ENCODE results near the gene HNRNPAB. TPM values are rescaled to one million over a fixed set of nuclear protein-coding genes. Genes with fewer than 3 reads are reported as not detected.

The HNRNPAB gene
- polyA plus RNA-seq, 1 donor, result 163 TPM

DNA sequence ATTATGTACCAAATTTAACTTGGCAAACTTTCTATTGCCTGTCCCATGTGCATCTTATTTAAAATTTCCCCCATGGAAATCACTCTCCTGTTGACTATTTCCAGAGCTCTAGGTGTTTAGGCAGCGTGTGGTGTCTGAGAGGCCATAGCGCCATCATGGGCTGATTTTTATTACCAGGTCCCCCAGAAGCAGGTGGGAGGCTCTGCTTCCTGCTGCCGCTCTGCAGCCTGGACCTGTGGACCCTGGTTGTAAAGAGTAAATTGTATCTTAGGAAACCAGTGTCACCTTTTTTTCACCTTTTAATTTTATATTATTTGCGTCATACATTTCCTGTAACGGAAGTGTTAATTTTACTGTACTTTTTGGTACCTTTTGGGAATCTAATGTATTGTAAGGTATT, 6.4 kb downstream of the HNRNPAB start:
- no peak for DNase-seq

DNA sequence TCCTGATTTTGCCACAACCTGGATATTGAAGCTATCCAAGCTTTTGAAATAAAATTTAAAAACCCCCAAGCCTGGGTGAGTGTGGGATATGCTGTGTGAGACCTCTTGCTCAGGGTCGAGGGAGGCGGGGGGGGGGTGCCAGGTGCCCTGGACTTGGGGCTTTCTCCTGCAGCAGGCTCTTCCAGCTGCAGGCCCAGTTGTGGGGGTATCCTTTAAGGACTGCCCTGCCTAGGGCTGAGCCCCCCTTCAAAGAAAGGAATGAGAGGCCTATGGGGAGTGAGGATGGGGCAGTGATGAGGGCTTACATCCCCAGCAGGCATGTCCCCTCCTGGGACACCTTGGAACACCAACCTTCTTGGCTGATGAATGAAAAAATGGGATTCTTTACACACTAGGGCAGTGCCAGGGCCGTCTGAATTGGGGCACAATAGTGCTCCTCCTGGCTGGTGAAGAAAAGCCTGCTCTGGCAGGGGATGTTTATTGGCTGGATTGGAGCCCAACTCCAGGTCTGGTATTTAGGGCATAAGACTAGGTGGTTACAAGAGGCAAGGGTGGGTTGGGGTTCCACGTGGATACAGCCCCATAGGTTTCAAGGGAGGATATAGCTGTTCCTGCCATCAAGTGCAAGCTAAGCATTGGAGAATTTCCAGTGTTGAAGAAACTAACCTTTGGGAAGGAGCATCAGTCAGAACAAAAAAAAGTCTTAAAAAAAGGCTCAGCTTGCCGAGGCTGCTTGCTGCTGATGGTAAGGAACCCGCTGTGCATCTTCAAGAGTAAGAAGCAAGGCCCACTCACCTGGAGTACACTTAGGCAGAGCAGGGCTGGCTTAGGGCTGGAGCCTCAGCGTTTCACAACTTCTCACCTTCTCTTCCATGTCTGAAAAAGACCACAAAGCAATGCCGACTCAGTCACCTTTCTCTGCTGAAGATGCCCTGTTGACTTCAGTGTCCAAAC, 7.0 kb downstream of the HNRNPAB start:
- DNase-seq, result no peak

DNA sequence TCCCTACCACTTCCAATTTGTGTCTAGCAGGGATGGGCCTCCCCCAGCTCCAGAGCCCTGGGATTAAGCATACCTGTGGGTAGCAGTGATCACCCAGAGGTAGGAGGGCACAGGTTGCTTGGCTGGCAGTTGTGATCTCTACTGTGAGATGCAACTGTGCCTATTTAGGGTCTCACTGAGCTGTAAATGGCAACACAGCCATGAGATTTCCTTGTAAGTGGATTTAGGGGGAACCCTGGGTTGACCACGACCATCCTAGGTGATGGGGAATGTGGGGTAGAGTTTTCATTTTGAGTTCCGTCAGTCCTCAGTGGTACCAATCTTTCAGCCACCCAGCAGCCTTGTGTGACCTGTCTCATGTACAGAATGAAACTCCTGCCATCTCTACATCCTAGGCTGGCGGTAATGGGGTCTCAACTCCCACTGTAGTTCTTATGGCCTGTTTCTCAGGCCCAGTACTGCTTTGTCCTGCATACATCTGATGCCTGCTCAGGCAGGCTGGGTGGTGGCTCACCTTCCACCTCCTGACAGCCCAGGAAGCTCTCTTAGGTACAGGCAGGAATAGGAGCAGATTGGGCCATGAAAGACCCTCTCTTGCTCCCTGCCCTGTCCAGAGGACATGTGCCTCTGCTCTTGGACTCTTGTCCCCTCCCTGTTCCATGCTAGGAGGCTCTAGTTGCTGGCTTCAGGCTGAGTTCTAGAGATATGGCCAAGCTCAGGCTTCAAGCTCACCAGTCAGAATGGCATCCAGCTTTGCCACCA, 8.1 kb downstream of the HNRNPAB start:
- DNase-seq, result no peak

DNA sequence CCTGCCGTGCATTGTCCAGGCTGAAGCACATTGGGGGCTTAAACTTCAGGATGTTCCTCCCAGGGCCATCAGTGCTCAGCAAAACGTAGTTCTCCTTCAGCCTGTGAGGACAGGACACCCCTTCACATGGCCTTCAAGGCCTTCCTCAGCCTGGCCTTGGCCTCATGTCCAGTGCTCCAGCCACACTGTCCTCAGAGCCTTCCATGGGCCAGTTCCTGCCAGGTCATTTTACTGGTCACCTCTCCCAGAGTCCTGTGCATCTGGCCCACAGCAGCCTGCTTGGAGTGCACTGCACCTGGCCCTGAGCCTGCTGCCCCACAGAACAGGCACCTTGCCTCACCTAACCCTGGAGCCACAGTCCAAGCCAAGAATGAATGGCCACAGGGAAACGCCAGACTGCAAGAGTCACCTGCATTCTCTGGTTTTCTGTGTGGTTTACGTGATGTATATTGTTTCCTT, 8.7 kb downstream of the HNRNPAB start:
- no peak for DNase-seq

DNA sequence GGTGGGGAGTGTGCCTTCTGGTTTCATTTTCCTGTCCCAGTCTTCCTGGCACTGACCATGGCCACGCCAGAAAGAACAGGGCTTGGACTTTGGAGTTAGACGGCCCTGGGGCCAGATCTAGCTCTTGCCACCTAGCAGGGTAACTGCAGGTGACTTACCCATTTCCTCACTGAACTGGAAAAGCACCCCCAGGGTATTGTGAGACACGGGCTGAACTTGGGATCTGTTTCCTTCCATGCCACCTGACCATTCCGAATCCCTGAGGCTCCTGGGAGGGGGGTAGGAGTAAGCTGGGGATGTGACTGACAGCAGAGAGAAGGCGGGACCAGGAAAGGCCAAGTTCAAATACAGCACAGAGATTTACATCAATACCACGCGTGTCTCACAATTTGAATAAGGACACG, 9.4 kb downstream of the HNRNPAB start:
- DNase-seq, result no peak

DNA sequence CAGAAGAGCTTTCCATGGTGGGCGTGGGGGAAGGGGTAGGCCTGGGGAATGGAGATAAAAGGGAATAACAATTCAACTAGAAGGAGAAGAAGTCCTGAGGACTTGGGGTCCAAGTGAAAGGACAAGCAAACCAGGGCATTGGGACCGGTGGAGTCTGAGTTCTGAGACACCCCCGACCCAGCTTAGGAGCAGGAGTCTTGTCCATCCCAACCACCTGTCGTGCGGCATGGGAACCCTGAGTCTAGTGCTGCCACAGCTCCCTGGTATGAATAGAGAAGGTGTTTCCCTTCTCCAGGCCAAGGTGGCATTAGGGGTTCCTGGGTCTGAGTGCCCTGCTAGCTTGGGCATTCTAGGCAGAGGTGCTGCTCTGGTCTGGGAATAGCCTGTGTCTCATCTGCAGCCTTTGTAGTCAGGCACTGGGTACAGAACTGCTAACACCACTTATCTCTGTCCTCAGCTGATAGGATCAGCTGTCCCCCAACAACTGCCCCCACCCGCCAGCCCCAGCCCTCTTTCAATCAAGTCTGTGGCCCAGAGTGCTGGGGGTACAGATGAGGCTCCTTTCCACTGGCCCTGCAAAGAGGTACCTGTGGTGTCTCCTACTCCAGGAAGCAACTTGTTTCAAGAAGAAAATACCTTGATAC, 9.9 kb downstream of the HNRNPAB start:
- DNase-seq, result no peak

DNA sequence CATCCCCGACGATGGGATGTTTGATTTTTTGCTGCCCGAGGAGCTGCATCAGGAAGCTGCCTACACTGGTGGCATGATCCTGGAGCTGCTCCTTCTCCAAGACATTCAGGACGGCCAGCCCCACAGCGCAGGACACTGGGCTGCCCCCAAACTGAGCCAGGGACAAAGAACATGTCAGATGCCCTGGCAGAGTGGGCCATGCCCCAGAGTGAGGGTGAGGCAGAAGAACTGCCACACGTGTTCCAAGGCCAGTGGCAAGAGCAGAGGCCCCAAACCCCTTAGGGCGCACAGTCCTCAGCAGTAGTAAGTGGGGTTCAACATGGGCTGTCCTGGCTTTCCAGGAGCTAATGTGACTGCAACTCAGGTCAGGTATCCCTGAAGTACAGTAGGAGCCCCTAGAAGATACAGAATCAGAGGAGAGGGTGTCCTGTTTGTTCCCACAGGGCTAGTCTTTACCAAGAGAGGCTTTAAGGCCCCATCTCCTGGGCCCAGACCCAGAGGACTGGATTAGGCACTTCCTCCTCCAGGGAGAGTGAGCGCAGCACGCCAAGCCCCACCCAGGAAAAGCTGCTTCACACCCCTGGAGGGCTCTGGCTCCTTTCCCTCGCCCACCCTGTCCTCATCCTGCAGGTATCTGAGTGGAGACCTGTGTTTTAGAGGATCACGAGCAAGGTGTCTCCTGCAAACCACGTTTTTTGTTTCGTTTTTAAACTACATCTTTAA, 11.1 kb downstream of the HNRNPAB start:
- DNase-seq, result no peak

DNA sequence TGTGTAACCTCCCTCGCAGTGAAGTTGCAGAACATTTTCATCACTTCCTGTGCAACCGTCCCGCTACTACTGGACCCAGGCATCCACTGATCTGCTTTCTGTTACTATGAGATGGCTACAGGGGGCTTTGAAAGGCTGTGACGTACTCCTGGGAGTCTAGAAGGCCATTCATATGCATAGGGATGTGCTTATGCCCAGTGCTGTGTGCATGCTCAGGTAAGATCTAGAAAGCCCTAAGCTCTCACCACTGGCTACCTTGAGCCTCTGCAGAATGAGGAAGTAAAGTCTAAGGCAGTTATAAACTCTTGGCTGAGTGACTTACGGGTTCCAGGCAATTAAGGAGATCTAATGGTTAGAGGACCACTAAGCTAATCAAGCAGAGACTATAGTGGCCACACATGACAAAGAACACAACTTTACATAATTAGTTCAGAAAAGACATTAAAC, 11.8 kb downstream of the HNRNPAB start:
- DNase-seq, result no peak

DNA sequence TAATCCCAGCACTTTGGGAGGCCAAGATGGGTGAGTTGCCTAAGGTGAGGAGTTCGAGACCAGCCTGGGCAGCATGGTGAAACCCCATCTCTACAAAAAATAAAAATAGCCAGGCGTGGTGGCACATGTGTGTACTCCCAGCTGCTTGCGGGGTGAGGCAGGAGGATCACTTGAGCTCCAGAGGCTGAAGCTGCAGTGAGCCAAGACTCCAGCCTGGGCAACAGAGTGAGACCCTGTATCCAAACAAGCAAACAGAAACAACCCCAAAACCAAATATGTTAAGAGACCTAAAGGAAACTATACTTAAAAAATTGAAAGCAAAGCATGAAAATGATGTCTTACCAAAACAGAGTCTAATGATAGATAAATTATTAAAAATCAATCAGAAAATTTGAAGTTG, 12.4 kb downstream of the HNRNPAB start:
- DNase-seq, result no peak

DNA sequence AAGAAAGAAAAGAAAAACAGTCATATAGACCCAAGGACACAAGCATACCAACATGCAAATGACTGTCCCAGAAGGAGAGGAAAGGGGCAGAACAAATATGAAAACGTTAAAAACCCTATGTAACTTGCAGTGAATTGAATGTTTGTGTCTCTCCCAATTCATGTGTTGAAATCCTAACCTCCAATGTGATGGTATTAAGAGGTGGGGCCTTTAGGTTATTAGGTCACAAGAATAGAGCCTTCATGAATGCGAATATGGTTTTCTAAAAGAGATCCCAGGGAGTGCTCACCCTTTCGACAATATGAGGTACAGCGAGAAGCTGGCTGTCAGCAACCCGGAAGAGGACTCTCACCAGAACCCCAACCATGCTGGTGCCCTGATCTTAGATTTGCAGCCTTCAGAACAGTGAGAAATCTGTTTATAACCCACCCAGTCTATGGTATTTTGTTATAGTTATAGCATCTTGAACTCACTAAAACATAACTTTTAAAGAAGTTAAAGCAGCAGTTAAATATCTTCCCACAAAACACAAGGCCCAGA, 14.0 kb downstream of the HNRNPAB start:
- DNase-seq, result no peak

DNA sequence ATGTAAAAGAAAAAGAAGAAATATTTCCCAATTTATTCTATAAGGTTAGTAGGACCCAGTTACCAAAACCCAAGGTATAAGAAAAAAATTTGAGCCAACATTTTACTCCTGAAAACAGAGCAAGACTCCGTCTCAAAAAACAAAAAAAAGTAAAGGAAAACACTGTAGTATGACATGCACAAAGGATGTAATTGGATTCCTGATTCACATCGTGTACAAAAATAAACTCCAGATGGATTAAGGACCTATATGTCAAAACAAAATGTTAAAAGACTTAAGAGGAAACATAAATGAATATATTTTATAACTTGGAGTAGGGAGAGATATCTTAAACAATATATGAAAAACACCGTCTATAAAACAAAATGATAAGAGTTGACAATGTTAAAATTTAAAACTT, 14.5 kb downstream of the HNRNPAB start:
- DNase-seq, result no peak

DNA sequence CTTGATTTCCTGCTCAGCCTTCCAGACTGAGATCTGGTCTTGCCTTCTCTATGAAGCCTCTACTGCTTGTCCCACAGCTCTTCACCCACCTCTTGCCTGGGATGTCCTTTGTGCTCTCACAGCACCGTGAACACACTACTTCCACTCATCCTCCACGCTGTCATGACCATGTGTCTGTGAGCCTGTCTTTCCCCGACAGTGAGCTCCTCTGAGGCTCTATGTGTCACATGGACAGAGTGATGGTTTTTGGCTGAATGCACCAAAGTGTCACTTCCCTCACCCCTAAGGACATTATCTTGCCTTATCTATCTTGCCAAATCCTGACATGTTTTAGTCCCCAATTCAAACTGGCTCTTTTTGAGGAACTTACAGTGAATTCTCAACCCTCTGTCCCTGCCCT, 16.9 kb downstream of the HNRNPAB start:
- DNase-seq, result no peak

DNA sequence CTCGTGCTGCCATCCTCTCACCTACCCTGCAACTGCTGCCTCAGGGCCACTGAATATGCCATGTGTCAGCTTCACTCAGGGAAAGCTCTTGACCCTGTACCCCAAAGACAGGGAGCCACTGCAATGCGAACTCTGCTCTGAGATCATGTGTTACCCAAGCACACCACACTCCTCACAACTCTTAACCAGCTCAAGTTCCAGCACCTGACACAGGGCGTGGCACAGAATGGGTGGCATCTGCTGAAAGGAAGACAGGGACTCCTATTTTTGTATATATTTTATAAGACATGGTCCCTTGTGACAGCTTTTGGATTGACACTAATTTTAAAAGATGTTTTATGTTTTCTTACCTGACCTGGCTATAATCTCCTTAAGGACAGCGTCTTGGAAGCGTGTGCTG, 17.5 kb downstream of the HNRNPAB start:
- DNase-seq, result no peak

DNA sequence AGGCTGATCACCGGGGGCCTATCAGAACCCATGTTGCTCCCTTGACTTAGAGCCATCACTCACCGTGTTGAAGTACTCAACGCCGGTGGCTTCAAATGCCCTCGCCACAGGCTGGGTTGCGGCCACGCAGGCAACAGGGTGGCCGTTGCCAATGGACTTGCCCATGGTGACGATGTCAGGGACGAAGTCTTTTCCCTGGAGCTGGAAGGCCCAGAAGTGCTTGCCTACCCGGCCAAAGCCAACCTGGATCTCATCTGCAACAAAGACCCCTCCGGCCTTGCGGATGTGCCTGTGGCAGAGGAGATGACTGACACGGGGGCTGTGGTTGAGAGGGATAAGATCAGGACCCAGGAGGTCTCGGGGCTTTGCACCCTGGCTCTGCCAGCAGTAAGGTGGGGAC, 18.0 kb downstream of the HNRNPAB start:
- no peak for DNase-seq

DNA sequence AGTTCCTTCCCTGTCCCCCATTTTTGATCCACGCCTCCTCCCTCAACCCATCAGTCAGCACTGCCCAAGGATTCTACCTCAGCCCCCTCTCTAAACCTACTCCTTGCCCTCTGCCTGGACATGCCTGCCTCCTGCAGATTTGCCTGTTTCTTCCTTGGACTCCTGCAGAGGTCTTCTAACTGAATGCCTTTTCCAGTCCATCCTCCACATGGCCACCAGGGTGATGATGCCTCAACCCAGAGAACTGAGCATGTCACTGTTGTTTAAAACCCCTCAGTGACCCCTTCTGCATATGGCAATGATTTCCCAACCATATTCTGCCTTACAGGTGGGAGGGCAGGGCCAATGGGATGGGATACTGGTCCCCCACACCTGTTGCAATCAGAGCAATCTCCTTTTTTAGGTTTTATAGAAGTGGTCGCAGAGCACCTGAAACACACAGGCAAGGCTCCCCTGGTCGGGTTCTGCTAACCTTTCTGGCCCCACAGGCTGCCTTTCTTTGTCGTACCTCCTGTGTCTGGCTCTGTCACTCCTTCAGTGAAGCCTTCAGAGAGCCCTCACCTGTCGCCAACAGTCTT, 19.0 kb downstream of the HNRNPAB start:
- DNase-seq, result no peak

DNA sequence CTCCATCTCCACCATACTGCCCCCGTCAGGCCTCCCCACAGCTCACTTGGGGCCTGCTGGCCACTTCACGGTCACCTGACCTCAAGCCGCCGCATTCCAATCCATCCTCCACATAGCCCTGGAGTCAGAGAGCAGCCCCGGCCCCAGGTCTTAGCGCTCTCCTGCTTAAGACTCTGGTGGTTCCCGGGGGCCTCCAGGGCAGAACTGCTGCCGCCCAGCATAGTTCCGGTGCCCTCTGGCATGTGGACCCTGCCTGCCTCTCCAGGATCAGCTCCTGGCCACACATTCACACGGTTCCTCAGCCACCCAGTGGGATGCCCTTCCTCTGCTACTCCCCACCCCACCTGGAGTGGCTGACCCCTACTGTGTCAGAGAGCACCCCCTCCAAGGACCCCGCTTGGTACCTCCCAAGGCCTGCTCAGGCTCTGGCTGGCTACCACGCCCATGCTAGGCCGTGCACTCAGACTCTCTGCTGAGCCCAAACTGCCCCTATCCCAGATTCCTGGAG, 19.5 kb downstream of the HNRNPAB start:
- DNase-seq, result no peak

DNA sequence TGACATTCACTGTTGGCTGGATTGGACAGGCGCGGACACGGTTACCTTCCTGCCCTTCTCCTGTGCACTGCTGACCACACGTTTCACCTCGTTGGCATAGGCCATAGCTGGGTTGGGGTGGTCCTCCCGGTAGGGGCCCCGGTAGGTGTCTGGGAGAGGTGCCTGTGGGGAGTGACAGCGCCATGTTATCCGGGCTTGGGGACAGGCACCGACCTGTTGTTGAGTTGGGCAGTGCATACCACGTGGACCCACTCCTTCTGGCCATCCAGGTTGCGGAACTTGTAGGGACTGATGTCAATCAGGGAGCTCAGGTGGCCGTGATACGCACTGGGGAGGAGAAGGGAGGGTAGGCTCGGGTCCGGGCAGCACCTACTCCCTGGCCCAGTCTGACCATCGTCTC, 20.1 kb downstream of the HNRNPAB start:
- no peak for DNase-seq

DNA sequence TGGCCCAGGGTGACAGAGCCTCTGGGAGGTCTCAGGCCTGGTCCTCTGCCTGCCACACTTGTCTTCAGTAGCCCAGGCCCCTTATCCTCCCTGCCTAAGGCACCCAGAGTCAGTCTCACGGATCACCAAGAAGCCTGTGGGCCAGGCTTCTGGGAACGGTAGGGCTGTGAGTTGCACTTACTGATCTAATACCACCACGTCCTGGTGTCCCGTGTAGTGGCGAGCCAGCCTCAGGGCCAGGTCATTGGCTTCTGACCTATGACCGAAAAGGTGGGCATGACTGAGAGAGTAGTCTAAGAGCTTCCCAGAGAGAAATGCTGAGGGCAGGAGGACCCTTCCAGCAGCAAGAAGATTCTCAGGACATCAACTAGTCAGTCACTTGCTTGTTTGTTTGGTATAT, 20.8 kb downstream of the HNRNPAB start:
- no peak for DNase-seq

DNA sequence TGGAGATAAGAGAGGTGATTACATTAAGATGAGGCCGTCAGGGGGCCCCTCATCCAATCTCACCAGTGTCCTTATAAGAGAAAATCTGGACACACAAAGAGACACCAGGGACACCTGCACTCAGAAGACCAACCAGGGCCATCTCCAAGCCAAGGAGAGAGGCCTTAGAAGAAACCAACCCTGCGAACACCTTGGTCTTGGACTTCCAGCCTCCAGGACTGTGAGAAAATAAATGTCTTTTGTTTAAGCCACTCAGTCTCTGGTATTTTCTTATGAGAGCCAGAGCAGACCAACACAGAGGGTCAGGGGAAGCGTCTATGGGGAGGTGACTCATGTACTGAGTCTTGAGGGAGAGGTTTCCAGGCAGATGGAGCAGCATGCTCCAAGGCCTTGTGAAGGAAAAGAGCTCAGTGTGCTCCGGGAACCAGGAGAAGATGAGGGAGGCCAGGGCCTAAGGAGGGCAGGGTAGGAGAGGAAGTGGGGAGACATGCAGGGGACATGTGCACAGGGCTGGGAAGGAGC, 22.9 kb downstream of the HNRNPAB start:
- no peak for DNase-seq

DNA sequence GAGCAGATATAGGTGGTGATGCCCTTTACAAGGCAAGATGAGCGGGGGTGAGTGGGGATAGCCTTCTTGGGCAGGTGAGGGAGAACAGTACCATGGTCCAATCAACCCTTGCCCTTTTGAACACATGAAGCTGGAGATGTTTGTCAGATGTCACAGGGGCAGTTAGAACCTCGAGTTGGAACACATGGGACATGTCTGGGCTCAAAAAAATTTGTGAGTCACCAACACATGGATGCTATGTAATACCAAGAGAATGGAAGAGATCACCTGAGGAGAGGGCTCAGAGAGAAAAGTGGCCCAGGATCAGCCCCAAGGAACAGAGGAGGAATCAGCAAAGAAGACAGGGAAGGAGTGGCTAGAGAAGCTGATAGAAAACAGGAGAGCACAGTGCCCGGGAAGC, 23.6 kb downstream of the HNRNPAB start:
- DNase-seq, result no peak

DNA sequence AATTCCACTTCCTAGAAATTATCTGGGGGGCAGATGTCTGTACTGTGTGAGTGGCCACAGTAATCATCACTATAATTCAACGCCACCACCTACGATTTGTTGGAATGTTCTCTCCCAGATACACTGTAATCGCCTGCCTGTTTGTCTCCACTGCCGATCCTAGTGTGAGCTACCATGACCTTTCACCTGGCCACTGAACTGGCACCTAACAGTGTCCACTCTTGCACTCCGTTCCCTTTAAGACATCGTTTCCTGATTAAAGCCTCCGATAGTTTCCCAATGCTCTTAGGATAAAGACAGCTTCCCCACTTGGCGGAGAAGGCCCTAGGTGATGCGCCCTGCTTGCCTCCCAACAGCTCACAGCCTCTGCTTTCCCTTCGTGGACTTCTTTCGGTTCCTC, 24.3 kb downstream of the HNRNPAB start:
- DNase-seq, result no peak
